ENCODE data around the gene TMEM86B. TPM values are rescaled to one million over a fixed set of nuclear protein-coding genes. Genes with fewer than 3 reads are reported as not detected.

TMEM86B gene
- total RNA-seq (2021) (18.1 and 18.4 TPM in 2 replicates), Bru-seq, nascent RNA (percentile 65 among the genes with signal in this experiment), BruChase-seq, experiment 1, labeled RNA remaining after a 2-hour chase (percentile 86 among the genes with signal in this experiment), BruChase-seq, experiment 2, labeled RNA remaining after a 6-hour chase (percentile 95 among the genes with signal in this experiment)
- long read RNA-seq, transcript TMEM86B-203 (2 exons, 1,508 nt) = major isoform, 9 of 9 reads
- long read RNA-seq, partial matches to known transcripts = 0 of 9 reads
- long read RNA-seq, other reads (novel, unspliced or antisense) = 0 of 9 reads

- Histone ChIP-seq H3K36me3 (ENCODE audit: low read depth) (peaks cover 8% of the 10 kb centered on the region; the same call in 1 of the 2 replicates), H3K27ac (no peak within 1 kb of the TSS), H3K9me3 (ENCODE audit: insufficient read depth, low read depth) (no peaks in the 10 kb centered on the region), H3K79me2 (ENCODE audit: low read depth) (no peaks in the 10 kb centered on the region), H3K4me1 (replicated peaks; ENCODE audit: insufficient read depth) (no peaks in the 10 kb centered on the region), H4K20me1 (ENCODE audit: insufficient read depth) (peaks cover 52% of the 10 kb centered on the region), H3K4me2 (no peak within 1 kb of the TSS), H2AFZ (no peak within 1 kb of the TSS), H3K4me3 (no peak within 1 kb of the TSS), H3K27me3 (ENCODE audit: insufficient read depth, low read depth) (no peaks in the 10 kb centered on the region), H3F3A (ENCODE audit: insufficient read depth, low read depth) (peaks cover under 1% of the 10 kb centered on the region; the same call in 1 of the 2 replicates), H3K9me2 (ENCODE audit: insufficient read depth) (no peaks in the 10 kb centered on the region)
- POLR2A ChIA-PET (ENCODE audit: unreplicated experiment) = interaction anchor here (0.5 kb wide), 1 partner anchor 97 kb away, joined by 7 read pairs; no protein-coding TSS in a partner anchor
- intact Hi-C loops (cut with micrococcal nuclease; ENCODE audit: unreplicated experiment) = no loop called here
- no peak for TF ChIP-seq EZH2 (IDR thresholded peaks at IDR 0.05; ENCODE audit: low read depth)
- no peak for TF ChIP-seq CTCF (conservative IDR thresholded peaks at IDR 0.05)
- no TSS peak for BruUV-seq (replicated peaks)
- CTCF ChIA-PET = no interaction called here
- DNase-seq = no peak
These were observed at the start of gene TMEM86B for GRCh38 chr19:55228403-55229031. Gene TMEM86B (minus strand): TSS chr19:55228763. CDS start chr19:55228741, 22 bp downstream.

GRCh38 chr19:55277494-55277893, 48.9 kb upstream of the TMEM86B start:
- Histone ChIP-seq H3K4me3 (no peak overlapping the region), H3K79me2 (ENCODE audit: low read depth) (peaks cover 18% of the 10 kb centered on the region), H2AFZ (no peak overlapping the region), H3K9me2 (ENCODE audit: insufficient read depth) (no peaks in the 10 kb centered on the region), H3K27ac (no peak overlapping the region), H4K20me1 (ENCODE audit: insufficient read depth) (0 out of 2 replicates have a peak, but pooled peaks cover 5% of the 10 kb centered on the region), H3F3A (ENCODE audit: insufficient read depth, low read depth) (peaks cover 21% of the 10 kb centered on the region), H3K27me3 (ENCODE audit: insufficient read depth, low read depth) (no peaks in the 10 kb centered on the region), H3K36me3 (ENCODE audit: low read depth) (0 out of 2 replicates have a peak, but pooled peaks cover 6% of the 10 kb centered on the region), H3K4me2 (no peak overlapping the region), H3K9me3 (ENCODE audit: insufficient read depth, low read depth) (no peaks in the 10 kb centered on the region), H3K4me1 (replicated peaks; ENCODE audit: insufficient read depth) (peaks cover 8% of the 10 kb centered on the region; the same call in 1 of the 2 replicates)
- BruUV-seq (replicated peaks) = no TSS peak
- ChIA-PET POLR2A (ENCODE audit: unreplicated experiment) (interaction anchor here (0.8 kb wide), 1 partner anchor 19 kb away, joined by 5 read pairs; the partner anchor contains the start of gene PPP6R1), CTCF (interaction anchor here (0.6 kb wide), 1 partner anchor 24 kb away, joined by 11 read pairs; no protein-coding TSS in a partner anchor)
- intact Hi-C loops (cut with micrococcal nuclease; ENCODE audit: unreplicated experiment) = no loop called here
- DNase-seq = no peak
- TF ChIP-seq CTCF (conservative IDR thresholded peaks at IDR 0.05) (no peak), EZH2 (IDR thresholded peaks at IDR 0.05; ENCODE audit: low read depth) (no peak)

GRCh38 chr19:55276720-55277430, 48.3 kb upstream of the TMEM86B start:
- intact Hi-C loops (cut with micrococcal nuclease; ENCODE audit: unreplicated experiment) = no loop called here
- Histone ChIP-seq H3K36me3 (ENCODE audit: low read depth) (0 out of 2 replicates have a peak, but pooled peaks cover 6% of the 10 kb centered on the region), H3K27me3 (ENCODE audit: insufficient read depth, low read depth) (no peaks in the 10 kb centered on the region), H3K27ac (no peak overlapping the region), H3F3A (ENCODE audit: insufficient read depth, low read depth) (peaks cover 19% of the 10 kb centered on the region), H3K4me1 (replicated peaks; ENCODE audit: insufficient read depth) (peaks cover 8% of the 10 kb centered on the region; the same call in 1 of the 2 replicates), H4K20me1 (ENCODE audit: insufficient read depth) (0 out of 2 replicates have a peak, but pooled peaks cover 5% of the 10 kb centered on the region), H3K9me3 (ENCODE audit: insufficient read depth, low read depth) (no peaks in the 10 kb centered on the region), H3K4me2 (no peak overlapping the region), H3K9me2 (ENCODE audit: insufficient read depth) (no peaks in the 10 kb centered on the region), H3K4me3 (no peak overlapping the region), H3K79me2 (ENCODE audit: low read depth) (peaks cover 18% of the 10 kb centered on the region), H2AFZ (no peak overlapping the region)
- ChIA-PET CTCF (interaction anchor here (0.6 kb wide), 1 partner anchor 25 kb away, joined by 11 read pairs; no protein-coding TSS in a partner anchor), POLR2A (ENCODE audit: unreplicated experiment) (interaction anchor here (0.6 kb wide), 1 partner anchor 67 kb away, joined by 24 read pairs; no protein-coding TSS in a partner anchor)
- no peak for TF ChIP-seq EZH2 (IDR thresholded peaks at IDR 0.05; ENCODE audit: low read depth)
- no peak for TF ChIP-seq CTCF (conservative IDR thresholded peaks at IDR 0.05)
- no peak for DNase-seq
- BruUV-seq (replicated peaks) = no TSS peak

Data from PC-9 (cell line).